AML-193 (cell line): ENCODE results near the gene JARID2.

Experiments
- DNase-seq, 2 experiments: peaks; one replicate each; lab custom pipeline; 2025; lab: John Stamatoyannopoulos, UW

Gene JARID2

DNA sequence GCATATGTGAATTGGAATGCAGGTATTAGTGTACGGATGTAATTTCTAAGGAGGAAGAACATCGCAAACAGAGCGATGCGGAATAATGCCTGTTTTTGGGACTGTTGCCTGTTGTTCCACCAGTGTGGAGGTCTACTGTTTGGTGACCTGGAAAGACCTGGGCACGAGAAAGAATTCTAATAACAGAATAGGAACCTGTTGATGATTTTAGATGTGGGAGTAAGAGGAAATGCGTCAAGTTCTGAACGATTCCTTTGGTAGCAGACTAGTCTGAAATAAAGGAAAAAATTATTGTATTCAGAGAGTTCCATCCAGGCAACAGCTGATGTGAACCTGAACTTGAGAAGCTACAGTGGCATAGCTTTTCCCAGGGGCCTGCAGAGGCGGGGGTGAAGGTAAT is 224.9 kb downstream of the JARID2 start:
- no peak for DNase-seq

DNA sequence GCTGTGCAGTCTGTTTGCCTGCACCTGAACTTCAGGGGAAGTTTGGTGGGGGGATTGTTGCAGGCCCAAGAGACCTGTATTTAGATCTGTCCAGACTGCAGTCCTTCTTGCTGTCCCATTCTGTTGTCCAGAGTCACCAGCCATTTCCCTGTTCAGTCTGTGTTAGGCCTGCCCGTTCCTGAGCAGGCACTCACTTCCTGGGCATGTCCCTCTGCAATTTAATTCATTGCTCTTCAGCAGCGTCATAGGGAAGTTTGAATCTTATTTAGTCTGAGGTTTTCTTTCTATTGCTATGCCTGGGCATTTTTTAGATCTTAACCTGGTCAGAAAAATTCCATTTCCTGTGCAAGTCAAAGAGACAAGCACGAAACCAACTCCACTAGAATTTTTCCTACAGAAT is 226.8 kb downstream of the JARID2 start:
- DNase-seq: no peak

DNA sequence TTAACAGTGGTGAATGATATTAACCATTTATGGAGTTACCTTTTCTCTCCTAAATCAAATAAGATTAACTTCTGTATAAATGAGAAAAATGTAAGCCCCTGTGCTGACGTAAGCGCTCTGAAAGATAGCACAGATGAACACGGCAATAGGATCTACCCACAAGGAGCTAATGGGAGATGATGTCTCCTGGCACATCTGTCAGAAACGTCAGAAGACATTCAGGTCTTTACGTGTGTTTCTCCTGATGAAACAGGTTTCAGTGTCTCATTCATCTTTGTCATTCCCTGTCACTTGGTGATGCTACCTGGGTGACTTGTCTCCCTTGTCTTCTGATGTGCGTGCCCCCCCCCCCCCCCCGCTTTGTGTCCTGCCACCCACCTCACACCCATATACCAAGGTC is 227.3 kb downstream of the JARID2 start:
- no peak for DNase-seq

DNA sequence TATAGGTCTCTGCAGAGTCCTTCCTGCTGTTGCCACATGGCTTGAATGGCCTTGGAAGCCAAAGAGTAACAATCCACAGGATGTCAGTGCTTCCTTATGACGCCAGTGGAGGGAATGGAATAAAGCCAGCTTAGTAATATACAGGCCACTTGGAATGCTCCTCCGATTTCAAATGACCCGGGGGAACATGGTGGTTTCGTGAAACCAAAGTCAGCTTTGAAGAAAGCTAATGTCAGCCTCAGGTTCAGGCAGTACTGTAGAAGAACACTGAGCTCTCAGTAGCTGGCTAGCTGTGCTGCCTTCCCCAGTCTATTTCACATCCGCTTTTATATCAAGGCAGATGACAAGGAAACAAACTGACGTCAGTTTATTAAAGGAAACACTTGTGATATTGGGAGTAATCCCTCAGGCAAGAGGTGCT is 227.9 kb downstream of the JARID2 start:
- DNase-seq: no peak

DNA sequence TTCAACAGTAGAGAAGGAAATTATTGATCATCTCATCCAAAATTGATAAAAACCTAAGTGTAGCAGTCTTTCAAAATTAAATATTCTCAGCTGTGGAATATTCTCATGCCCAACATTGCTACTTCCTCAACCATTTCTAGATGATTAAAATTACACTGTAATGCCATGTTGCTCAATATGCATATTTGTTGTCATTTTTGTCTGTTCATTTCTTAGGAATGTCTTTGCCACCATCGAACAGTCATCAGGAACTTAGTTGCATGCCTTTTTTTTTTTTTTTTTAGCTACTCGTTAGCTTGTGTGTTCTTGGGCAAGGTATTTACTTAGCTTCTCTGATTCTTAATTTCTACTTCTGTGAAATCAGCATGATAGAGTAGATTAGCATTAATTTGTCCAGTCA is 228.3 kb downstream of the JARID2 start:
- no peak for DNase-seq

DNA sequence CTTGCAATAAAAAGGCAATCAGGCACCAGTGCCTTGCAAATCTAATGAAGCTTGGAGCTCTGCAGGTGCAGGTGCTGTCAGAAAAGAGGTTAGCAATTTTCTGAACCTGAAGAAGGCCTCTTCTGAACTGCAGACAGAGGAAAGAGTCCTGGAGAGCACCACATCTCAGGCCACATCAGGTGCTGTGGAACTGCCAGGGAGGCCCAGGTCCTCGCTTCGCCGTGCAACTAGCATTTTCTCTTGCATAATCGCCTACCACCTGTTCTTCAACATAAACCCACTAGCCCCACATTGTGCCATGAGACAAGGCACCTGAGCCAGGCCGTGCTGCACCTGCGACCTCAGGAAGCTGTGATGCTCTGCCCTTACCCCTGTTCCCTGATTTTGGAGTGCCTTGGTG is 229.4 kb downstream of the JARID2 start:
- DNase-seq: no peak

DNA sequence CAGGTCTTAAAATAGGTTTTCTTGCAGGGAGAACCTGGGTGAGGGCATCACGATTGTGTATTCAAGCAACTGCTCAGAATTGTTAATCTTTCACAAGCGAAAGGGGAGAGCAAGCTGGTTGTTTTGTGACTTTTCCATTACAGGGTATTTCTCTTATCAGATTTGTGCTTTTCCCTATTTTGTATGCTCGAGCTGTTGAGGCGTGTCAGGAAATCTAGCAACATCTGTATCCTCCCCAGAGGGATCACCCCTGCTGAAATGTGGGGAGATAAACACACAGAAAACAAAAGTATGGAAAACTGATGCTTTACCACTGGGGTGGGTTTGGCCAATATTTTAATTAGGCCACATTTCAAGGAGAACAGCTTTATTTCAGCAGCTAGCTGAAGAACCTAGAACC is 230.0 kb downstream of the JARID2 start:
- DNase-seq: no peak

DNA sequence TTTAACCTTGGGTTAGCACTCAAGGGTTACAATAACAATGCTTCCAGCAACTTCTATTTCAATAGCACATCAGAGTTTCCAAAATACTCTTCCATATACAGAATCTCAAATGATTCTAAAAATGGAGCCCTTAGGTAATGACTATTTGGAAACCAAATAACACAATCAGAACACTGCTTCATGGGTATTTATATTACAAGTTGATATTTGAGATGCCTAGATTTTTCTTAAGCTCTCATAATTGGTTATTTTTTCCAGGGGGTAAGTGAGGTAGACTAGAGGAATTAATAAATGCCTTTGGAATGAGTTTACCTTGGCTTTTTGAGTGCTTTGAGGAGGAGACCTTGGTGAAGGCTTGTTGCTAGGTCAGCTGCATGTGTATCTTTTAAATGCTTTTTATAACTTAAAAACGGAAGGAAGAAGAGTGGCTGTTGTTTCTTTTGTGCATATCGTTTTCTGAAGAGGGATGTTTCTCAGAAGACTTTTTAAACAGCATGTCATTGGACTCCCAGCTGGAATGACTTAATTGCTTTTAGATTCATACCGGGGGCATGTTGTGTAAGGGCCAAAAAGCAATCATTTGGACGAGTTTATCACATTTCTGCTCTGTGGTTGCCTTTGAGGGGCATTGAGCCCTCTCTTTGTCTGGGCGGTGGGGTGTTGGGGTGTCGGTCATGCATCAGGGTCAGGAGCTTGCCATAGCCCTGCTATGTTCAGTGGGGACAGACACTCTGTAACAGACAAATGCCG is 230.9 kb downstream of the JARID2 start:
- no peak for DNase-seq

DNA sequence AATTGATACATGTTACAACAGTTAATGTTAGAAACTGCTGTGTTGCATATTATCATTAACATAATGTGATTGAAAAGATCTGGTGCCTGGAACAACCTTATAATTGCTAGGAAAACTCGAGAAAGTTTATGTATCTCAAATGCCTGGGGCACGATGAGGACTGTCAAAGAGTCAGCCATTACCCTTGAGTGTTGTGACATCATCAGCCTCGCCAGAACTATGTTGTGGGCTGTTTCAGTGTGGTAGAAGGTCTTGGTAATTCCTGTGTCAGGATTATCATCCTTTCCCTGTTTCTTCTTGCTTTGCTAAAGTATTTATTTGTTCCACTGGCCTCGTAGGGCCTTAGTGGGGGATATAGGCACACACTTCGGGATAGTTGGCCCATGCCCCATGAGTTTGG is 231.9 kb downstream of the JARID2 start:
- DNase-seq: no peak

DNA sequence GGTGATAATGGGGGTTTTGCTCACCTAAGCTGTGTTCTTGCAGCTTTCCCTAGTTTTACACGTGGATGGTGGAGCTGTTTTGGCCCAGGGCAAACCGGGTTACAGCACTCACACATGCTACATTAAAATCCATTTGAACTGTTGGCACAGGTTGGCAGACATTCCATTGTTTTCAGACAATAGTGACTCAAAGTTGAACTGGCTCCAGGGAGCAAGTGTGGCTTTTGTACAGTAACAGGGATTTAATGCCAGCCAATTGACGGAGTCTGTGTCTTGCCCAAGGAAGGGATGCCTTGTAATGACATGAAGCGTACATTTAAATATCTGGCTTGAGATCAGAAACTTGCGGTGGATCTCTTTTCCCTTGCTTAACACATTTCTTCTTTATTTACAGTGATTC is 233.9 kb downstream of the JARID2 start:
- DNase-seq: no peak

DNA sequence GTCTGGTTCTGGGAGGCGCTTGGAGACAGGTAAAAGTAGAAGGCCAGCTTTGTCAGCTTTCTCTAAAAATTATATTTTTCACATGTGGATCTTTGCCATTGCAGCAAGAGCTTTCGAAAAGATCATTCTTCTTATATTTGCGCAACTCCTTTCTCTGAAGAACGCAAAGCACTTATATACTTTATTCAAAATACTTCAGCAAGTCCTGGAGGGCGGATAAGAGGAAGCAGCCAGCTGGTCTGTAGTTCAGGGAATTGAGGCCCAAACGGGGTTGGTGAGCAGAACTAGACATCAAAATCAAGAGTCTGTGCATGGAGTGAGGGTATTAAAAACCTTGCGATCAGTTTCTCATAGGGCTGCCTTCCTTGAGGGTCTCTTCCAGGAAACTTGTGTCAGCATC is 234.7 kb downstream of the JARID2 start:
- no peak for DNase-seq

DNA sequence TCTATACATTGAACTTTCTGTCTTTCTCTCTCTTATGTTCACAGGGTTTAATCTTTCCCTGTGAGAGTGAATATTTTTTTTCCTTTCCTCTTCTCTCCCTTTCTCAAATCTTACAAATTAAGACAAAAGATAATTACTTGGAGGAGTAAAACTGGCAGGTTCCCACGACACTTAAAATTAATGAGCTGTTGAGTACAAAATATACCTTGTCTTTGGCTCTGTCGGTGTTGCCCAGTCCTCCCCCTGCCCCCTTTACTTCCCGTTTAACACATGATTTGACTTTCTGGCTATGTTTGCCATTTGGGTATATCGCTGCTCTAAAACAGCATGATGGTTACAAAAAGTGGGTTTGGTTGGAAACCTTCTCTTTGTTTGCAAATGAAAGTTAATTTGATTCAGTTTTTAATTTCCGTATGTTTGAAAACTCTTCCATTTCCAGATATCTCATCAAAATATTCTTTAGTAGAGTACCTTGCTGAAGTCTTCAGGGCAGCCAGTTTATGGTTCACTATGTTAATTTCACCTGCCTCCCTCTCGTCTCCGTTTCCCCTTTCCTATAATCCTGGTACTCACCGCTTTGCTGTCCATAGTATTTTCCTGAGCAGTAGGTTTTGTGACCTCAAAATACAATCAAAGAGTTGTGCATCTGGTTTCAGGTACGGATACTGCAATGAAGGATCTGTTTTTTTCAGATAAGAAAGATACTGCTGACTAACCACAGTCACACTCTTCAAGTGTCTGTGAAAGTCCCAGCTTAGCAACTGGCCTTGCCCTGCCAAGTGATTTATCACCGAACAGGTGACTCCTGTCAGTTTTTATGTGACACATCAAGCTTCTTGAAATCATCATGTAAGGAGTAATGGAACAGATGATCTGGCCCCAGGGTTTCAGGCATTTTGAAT is 235.8 kb downstream of the JARID2 start:
- DNase-seq: no peak

DNA sequence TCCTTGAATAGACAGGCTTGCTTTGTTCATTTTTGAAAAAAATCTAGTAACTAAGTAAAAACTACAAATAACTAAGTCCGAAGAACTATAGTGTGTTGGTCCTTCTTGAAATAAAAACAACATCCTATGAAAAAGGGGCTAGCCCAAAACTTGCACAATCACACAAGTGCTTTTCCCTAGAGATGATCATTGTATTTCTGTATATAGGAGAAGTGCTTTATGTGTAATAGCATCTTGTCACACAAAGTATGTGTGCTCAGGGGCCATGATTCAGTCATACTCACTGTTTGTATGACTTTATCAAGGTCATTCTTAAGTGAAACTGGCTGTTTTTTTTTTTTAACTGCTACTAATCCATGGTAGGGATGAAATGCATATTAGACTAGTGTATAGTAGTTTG is 237.2 kb downstream of the JARID2 start:
- no peak for DNase-seq

DNA sequence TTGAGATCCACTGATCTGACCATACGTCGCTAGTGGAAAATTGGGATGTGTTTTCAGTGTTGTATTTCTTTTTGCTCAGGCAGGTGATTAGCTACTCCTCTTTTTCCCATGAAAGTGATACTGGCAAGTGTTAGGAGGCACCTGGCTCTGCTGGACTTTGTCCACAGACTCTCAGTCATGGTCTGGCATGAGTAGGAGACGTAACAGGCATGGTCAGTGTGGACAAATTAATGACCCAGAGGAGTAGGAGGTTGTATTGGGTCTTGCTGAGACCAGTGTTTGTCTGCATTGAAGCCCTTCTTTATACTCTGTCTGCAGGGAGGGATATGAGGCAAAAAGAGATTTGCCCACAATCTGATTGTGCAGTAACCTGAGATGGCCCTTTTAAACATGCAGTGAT is 238.3 kb downstream of the JARID2 start:
- DNase-seq: no peak

DNA sequence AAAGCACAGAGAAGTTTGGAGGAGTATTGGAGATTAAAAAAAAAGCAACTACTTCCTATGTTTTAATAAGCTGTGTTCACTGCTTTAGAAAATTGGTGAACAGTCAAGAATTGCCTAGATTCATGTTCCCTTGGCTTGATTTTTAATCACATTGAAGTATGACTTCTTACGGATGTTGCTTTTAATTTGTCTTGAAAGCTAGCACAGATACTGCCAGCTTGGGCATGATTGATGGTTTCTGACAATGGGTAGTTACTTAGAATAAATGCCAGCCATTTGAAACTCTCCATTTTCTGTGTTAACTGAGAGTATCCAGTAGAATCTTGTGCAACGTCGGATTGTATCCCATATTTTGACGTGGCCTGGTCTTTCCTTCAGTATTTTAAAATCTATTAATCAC is 239.0 kb downstream of the JARID2 start:
- no peak for DNase-seq

DNA sequence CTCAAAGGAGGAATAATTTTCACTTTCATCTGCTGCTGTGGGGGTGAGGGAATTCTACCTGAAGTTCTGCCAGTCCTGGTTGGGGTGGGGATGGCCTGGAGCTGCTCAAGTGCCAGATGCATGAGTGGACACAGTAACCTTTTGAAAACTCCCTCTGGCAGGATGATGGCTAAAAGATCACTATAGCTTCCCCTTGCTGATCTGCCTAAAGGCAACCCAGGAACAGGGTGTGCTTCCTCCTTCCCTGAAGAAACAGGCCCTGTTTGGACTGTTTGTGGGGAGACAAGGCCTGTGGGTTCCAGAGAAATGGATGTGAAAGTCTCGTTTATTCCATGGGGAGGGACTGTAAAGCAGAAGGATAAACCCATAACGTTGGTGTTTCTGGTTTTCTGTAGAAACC is 240.1 kb downstream of the JARID2 start:
- DNase-seq: no peak

DNA sequence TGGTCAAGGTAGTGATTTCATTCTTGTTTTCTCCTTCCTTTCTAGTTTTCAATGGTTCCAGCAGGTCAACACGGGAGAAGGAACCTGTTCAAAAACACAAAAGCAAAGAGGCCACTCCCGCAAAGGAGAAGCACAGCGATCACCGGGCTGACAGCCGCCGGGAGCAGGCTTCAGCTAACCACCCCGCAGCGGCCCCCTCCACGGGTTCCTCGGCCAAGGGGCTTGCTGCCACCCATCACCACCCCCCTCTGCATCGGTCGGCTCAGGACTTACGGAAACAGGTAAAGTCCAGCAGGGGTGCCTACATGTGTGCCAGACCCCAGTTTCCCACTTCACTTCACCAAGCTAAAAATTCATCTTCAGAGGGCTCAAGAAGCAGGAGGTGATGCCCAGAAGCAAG is 241.4 kb downstream of the JARID2 start:
- no peak for DNase-seq

DNA sequence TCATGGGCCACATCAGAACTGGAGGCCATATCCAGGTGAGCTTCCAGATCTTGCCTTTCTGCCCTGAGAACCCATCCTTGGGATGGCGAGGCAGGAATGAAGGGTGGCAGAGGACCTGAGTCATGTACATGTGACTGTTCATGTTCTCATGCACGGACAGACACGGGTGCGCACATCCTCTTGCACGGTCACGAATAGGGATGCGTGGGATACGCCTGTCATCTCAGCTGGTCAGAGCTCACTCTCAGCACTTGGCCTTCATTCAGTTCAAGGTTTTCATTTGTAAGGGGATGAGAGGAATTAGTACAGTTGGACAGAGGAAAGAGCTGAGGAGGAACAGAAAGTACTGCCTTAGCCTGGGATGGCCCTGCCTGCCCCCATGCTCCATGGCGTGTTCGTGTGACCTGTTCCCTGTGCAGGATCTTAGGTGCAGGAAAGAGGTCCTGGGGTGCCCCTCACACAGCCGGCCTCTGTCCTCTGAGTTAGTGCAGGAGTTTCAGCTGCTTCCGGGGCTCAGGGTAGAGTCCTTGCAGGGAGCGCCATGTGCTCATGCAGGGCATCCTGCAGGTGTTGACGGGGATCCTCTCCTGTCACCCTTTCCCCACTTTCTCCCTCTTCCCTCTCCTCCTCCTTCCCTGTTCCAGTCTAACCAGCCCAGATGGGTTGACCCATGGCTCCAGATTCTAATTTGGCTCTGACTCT is 243.5 kb downstream of the JARID2 start:
- no peak for DNase-seq

DNA sequence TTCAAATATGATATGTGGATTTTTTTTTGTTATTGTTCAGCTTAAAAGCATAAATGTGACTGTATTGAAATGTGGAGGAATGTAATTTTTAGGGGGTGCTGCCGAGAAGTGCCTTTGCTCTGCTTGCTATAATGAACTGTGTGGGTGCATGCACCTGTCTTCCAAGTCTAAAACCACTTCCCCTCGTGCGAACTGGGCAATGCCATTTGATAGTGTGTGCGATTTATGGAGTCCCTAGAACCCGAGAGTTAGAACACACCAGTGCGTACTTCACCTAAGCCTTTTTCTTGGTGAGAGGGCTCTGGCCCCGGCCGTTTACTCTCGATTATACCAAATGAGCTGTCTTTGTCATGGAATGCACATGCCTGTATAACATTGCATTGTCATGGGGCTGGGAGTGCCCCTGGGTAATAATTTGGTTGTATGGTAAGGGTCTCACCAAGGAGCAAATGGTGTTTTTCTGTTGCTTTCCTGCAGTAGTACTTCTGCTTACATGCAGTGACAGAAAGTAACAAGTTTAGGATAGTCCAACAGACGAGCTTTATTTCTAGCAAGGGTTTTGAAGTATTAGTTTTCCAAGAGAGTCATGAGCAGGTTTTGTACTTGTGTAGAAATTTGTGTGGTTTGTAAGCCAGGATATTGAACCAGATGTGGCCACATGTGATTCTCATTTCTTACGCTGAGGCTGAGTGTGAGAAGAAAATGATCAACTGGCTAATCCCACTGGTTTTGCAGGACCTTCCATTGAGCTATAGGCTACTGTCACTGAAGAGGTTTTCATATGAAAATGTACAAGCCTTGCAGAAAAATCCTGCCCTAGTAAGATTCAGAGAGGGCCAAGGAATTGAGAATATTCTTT is 244.6 kb downstream of the JARID2 start:
- no peak for DNase-seq

DNA sequence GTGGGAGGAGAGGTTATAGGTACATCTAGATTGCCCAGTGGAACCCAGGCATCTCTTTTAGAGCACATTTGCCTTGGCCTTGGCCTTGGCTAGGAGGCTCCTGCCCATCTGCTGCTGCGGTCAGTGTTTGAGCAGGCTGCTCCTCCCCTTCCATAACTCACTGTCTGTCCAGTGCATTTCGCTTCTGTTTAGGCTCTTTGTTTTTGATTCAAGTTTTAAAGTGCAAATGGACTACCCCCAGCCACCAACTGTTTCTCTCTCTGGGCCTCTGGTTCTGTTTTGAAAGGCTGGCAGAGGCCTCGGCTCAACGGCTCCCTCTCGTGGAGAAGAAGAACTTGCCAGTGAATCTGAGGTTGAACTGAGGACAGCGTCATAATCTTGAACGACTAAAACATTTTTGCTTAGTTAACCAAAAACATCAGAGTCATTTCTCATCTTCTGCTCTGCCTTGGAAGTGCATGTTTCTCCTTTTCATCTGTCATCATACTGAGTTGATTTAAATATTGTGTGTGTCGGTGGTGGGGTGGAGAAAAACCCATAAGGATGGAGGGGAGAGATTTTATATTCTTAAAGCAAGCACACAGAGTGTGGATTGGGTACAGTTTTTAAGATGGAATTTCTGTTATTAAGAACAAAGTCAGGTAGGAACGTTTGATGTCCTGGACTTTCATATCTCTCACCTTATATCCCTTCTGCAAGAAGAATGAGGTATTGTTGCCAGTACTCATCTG is 245.6 kb downstream of the JARID2 start:
- peak; percentile 34 to 65 for DNase-seq

DNA sequence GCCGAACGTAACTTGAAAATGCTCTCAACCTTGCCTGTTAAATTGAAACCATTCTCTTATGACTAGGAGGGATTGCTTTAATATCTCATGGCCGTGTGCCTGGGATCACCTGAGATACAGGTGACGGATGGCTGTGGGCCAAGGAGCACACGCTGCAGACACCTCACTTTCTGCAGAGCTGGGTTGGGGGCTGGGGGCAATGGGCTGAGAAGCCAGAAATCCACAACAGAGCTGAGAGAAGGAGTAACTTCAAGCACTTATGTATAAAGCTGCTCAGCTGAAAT is 246.1 kb downstream of the JARID2 start:
- DNase-seq: no peak
